Progenitor cell of endocrine pancreas (in vitro differentiated cells): ENCODE measurements around the gene C1QL4. TPM values are rescaled to one million over a fixed set of nuclear protein-coding genes. Genes with fewer than 3 reads are reported as not detected.

ENCODE experiments used
- DNase-seq: peaks from one replicate; pipeline ENCODE4 v3.0.0; 2021; ENCODE audit warnings: low spot score; ENCODE audit not compliant: unreplicated experiment
- H3K27ac Mint-ChIP-seq: 2 replicates; pipeline ENCODE4 v1.8.0; 2021; ENCODE audit warnings: mild to moderate bottlenecking, moderate library complexity, mixed read lengths
- H3K27me3 Mint-ChIP-seq: 2 replicates; pipeline ENCODE4 v1.8.0; 2021; ENCODE audit warnings: mixed read lengths
- H3K36me3 Mint-ChIP-seq: 2 replicates; pipeline ENCODE4 v1.8.0; 2022; ENCODE audit warnings: mixed read lengths; ENCODE audit not compliant: insufficient read depth
- H3K4me1 Mint-ChIP-seq: 2 replicates; pipeline ENCODE4 v1.8.0; 2021; ENCODE audit warnings: low read depth, mixed read lengths
- H3K4me3 Mint-ChIP-seq: 2 replicates; pipeline ENCODE4 v1.8.0; 2021; ENCODE audit warnings: low read depth, mild to moderate bottlenecking, moderate library complexity, mixed read lengths
- H3K9me3 Mint-ChIP-seq: 2 replicates; pipeline ENCODE4 v1.8.0; 2021; ENCODE audit warnings: low read depth, mixed read lengths
- CTCF ChIP-seq: fragments of 200-600 bp; sonication (generic); IDR thresholded peaks from one replicate; pipeline ENCODE4 v1.5.0; 2021; ENCODE audit warnings: antibody characterized with exemption, mild to moderate bottlenecking; ENCODE audit not compliant: unreplicated experiment
- total RNA-seq: library from RNA; stranded (reverse); gene quantifications from 2 replicates; pipeline ENCODE4 v1.2.1, GENCODE V29; 2021

The C1QL4 gene
- total RNA-seq, 1 donor from 2014 or later: 0.79 TPM

GRCh38 chr12:49309386-49309785, 27.6 kb downstream of the C1QL4 start:
- Mint-ChIP-seq H3K9me3 (no peaks in the 10 kb centered on the region), H3K27ac (no peak overlapping the region), H3K36me3 (no peaks in the 10 kb centered on the region), H3K27me3 (peaks cover 19% of the 10 kb centered on the region), H3K4me3 (no peak overlapping the region), H3K4me1 (peaks cover 4% of the 10 kb centered on the region)
- DNase-seq: no peak
- TF ChIP-seq CTCF: no peak

GRCh38 chr12:49305762-49306510, 31.1 kb downstream of the C1QL4 start:
- H3K4me1 Mint-ChIP-seq: peaks cover 4% of the 10 kb centered on the region
- H3K9me3 Mint-ChIP-seq: no peaks in the 10 kb centered on the region
- no peak for TF ChIP-seq CTCF
- H3K27me3 Mint-ChIP-seq: peaks cover 32% of the 10 kb centered on the region
- no peak overlapping the region for H3K27ac Mint-ChIP-seq
- no peaks in the 10 kb centered on the region for H3K36me3 Mint-ChIP-seq
- H3K4me3 Mint-ChIP-seq: no peak overlapping the region
- DNase-seq: no peak

- DNase-seq: no peak
- H3K36me3 Mint-ChIP-seq: no peaks in the 10 kb centered on the region
- H3K27ac Mint-ChIP-seq: no peak overlapping the region
- no peaks in the 10 kb centered on the region for H3K9me3 Mint-ChIP-seq
- peaks cover 34% of the 10 kb centered on the region for H3K27me3 Mint-ChIP-seq
- TF ChIP-seq CTCF: no peak
- peaks cover 4% of the 10 kb centered on the region for H3K4me1 Mint-ChIP-seq
- H3K4me3 Mint-ChIP-seq: no peak overlapping the region
Measured at GRCh38 chr12:49304161-49304560, 32.8 kb downstream of the C1QL4 start.

- H3K4me1 Mint-ChIP-seq: peaks cover 4% of the 10 kb centered on the region
- no peaks in the 10 kb centered on the region for H3K36me3 Mint-ChIP-seq
- no peak overlapping the region for H3K4me3 Mint-ChIP-seq
- H3K9me3 Mint-ChIP-seq: no peaks in the 10 kb centered on the region
- DNase-seq: no peak
- peaks cover 57% of the 10 kb centered on the region for H3K27me3 Mint-ChIP-seq
- no peak for TF ChIP-seq CTCF
- H3K27ac Mint-ChIP-seq: no peak overlapping the region
Measured at GRCh38 chr12:49301760-49302159, 35.2 kb downstream of the C1QL4 start.

- peaks cover 4% of the 10 kb centered on the region for H3K4me1 Mint-ChIP-seq
- no peak overlapping the region for H3K27ac Mint-ChIP-seq
- H3K9me3 Mint-ChIP-seq: no peaks in the 10 kb centered on the region
- peak; percentile 12 for TF ChIP-seq CTCF
- no peak overlapping the region for H3K4me3 Mint-ChIP-seq
- no peak for DNase-seq
- peaks cover 70% of the 10 kb centered on the region for H3K27me3 Mint-ChIP-seq
- H3K36me3 Mint-ChIP-seq: no peaks in the 10 kb centered on the region
Measured at GRCh38 chr12:49298160-49298559, 38.8 kb downstream of the C1QL4 start.
